ENCODE data around the gene INSYN2B. TPM values are rescaled to one million over a fixed set of nuclear protein-coding genes. Genes with fewer than 3 reads are reported as not detected.

The INSYN2B gene
- total RNA-seq, 1 experiment from 2014 or later = 10.8 TPM

- CTCF ChIA-PET = no interaction called here
Measured at GRCh38 chr5:169876386-169876785, 103.9 kb downstream of the INSYN2B start.

GRCh38 chr5:169875731-169876130, 104.6 kb downstream of the INSYN2B start:
- intact Hi-C loops (cut with micrococcal nuclease; ENCODE audit: unreplicated experiment) = no loop called here
- ChIA-PET CTCF (no interaction called here), POLR2A (ENCODE audit: low non-redundant PET) (no interaction called here)
- H3K4me3 ChIP-seq (ENCODE audit: low read depth, low read length, poor library complexity, severe bottlenecking) = no peak overlapping the region
- DNase-seq (ENCODE audit: low spot score) = no peak
- no TSS peak for BruUV-seq (replicated peaks)
- peaks cover 3% of the 10 kb centered on the region for H3K36me3 ChIP-seq (ENCODE audit: insufficient read depth, low read length, poor library complexity, severe bottlenecking)
- TF ChIP-seq CTCF (conservative IDR thresholded peaks at IDR 0.05; ENCODE audit: low read depth, low read length) (no peak), EZH2 (IDR thresholded peaks at IDR 0.05; ENCODE audit: borderline replicate concordance, low read depth, low read length, poor library complexity, severe bottlenecking) (no peak)
- H3K9me3 ChIP-seq (ENCODE audit: low read depth, low read length, poor library complexity, severe bottlenecking) = no peaks in the 10 kb centered on the region
- H3K4me1 ChIP-seq (ENCODE audit: insufficient read depth, low read length, poor library complexity, severe bottlenecking) = no peaks in the 10 kb centered on the region
- no peaks in the 10 kb centered on the region for H3K27me3 ChIP-seq (replicated peaks; ENCODE audit: insufficient read depth, low read depth, low read length, poor library complexity)
- no peak overlapping the region for H3K27ac ChIP-seq (ENCODE audit: low read depth, low read length, poor library complexity, severe bottlenecking)

More at GRCh38 chr5:169876386-169876785, 103.9 kb downstream of the INSYN2B start:
- intact Hi-C loops (cut with micrococcal nuclease; ENCODE audit: unreplicated experiment) = no loop called here
- TF ChIP-seq CTCF (conservative IDR thresholded peaks at IDR 0.05; ENCODE audit: low read depth, low read length) (no peak), EZH2 (IDR thresholded peaks at IDR 0.05; ENCODE audit: borderline replicate concordance, low read depth, low read length, poor library complexity, severe bottlenecking) (no peak)
- BruUV-seq (replicated peaks) = no TSS peak
- DNase-seq (ENCODE audit: low spot score) = no peak
- Histone ChIP-seq H3K27ac (ENCODE audit: low read depth, low read length, poor library complexity, severe bottlenecking) (no peak overlapping the region), H3K27me3 (replicated peaks; ENCODE audit: insufficient read depth, low read depth, low read length, poor library complexity) (no peaks in the 10 kb centered on the region), H3K4me1 (ENCODE audit: insufficient read depth, low read length, poor library complexity, severe bottlenecking) (no peaks in the 10 kb centered on the region), H3K9me3 (ENCODE audit: low read depth, low read length, poor library complexity, severe bottlenecking) (no peaks in the 10 kb centered on the region), H3K36me3 (ENCODE audit: insufficient read depth, low read length, poor library complexity, severe bottlenecking) (peaks cover 3% of the 10 kb centered on the region), H3K4me3 (ENCODE audit: low read depth, low read length, poor library complexity, severe bottlenecking) (no peak overlapping the region)
- POLR2A ChIA-PET (ENCODE audit: low non-redundant PET) = no interaction called here

GRCh38 chr5:169875091-169875728, 105.1 kb downstream of the INSYN2B start:
- Histone ChIP-seq H3K36me3 (ENCODE audit: insufficient read depth, low read length, poor library complexity, severe bottlenecking) (peaks cover 3% of the 10 kb centered on the region), H3K27me3 (replicated peaks; ENCODE audit: insufficient read depth, low read depth, low read length, poor library complexity) (no peaks in the 10 kb centered on the region), H3K27ac (ENCODE audit: low read depth, low read length, poor library complexity, severe bottlenecking) (no peak overlapping the region), H3K4me1 (ENCODE audit: insufficient read depth, low read length, poor library complexity, severe bottlenecking) (no peaks in the 10 kb centered on the region), H3K9me3 (ENCODE audit: low read depth, low read length, poor library complexity, severe bottlenecking) (no peaks in the 10 kb centered on the region), H3K4me3 (ENCODE audit: low read depth, low read length, poor library complexity, severe bottlenecking) (no peak overlapping the region)
- POLR2A ChIA-PET (ENCODE audit: low non-redundant PET) = no interaction called here
- intact Hi-C loops (cut with micrococcal nuclease; ENCODE audit: unreplicated experiment) = no loop called here
- CTCF ChIA-PET = no interaction called here
- no peak for DNase-seq (ENCODE audit: low spot score)
- no peak for TF ChIP-seq CTCF (conservative IDR thresholded peaks at IDR 0.05; ENCODE audit: low read depth, low read length)
- TF ChIP-seq EZH2 (IDR thresholded peaks at IDR 0.05; ENCODE audit: borderline replicate concordance, low read depth, low read length, poor library complexity, severe bottlenecking) = no peak
- no TSS peak for BruUV-seq (replicated peaks)

Measured in A673 (cell line).